Measurements from ENCODE around the gene POMC.
"Not testable (repeated sequence)": the region's sequence is repeated elsewhere in the genome, so short reads cannot be mapped to it uniquely, and the experiment has no call there.

Gene POMC

GRCh38 chr2:25168256-25169072 lies at the start of gene POMC:
Gene POMC, minus strand, starts transcription at chr2:25168580. Its CDS starts 3,808 bp downstream, at chr2:25164772.
- DNase-seq (ENCODE audit: low read depth in 2 of 2), result peak in 1 of 2 donors; percentile 26
- peak within 1 kb of the TSS; percentile 32 to 33 for H3K4me3 ChIP-seq (replicated peaks in 1 of 2; ENCODE audit: low read depth in 2 of 2, low read length in 2 of 2)
- no peak for TF ChIP-seq CTCF (IDR thresholded peaks at IDR 0.05; ENCODE audit: low read depth, low read length)

- no peak overlapping the region for H3K4me3 ChIP-seq (replicated peaks in 1 of 2; ENCODE audit: low read depth in 2 of 2, low read length in 2 of 2)
- no peak for DNase-seq (ENCODE audit: low read depth in 2 of 2)
- TF ChIP-seq CTCF (IDR thresholded peaks at IDR 0.05; ENCODE audit: low read depth, low read length), result no peak
These were observed 49.7 kb upstream of the POMC start for GRCh38 chr2:25218100-25218499.

- TF ChIP-seq CTCF (IDR thresholded peaks at IDR 0.05; ENCODE audit: low read depth, low read length), result no peak
- H3K4me3 ChIP-seq (replicated peaks in 1 of 2; ENCODE audit: low read depth in 2 of 2, low read length in 2 of 2), result peak overlapping the region; percentile 49
- peak; percentile 51 to 83 for DNase-seq (ENCODE audit: low read depth in 2 of 2)
These were observed 47.7 kb upstream of the POMC start for GRCh38 chr2:25215948-25216679.

GRCh38 chr2:25215232-25215631 lies 46.9 kb upstream of the POMC start:
- no peak for TF ChIP-seq CTCF (IDR thresholded peaks at IDR 0.05; ENCODE audit: low read depth, low read length)
- no peak overlapping the region for H3K4me3 ChIP-seq (replicated peaks in 1 of 2; ENCODE audit: low read depth in 2 of 2, low read length in 2 of 2)
- no peak for DNase-seq (ENCODE audit: low read depth in 2 of 2)

GRCh38 chr2:25213229-25213628 lies 44.8 kb upstream of the POMC start:
- DNase-seq (ENCODE audit: low read depth in 2 of 2), result no peak
- TF ChIP-seq CTCF (IDR thresholded peaks at IDR 0.05; ENCODE audit: low read depth, low read length), result no peak

GRCh38 chr2:25210923-25211322 lies 42.5 kb upstream of the POMC start:
- DNase-seq (ENCODE audit: low read depth in 2 of 2), result not testable (repeated sequence)

More at GRCh38 chr2:25213229-25213628, 44.8 kb upstream of the POMC start:
- no peak overlapping the region for H3K4me3 ChIP-seq (replicated peaks in 1 of 2; ENCODE audit: low read depth in 2 of 2, low read length in 2 of 2)

GRCh38 chr2:25207078-25207545 lies 38.7 kb upstream of the POMC start:
- H3K4me3 ChIP-seq (replicated peaks in 1 of 2; ENCODE audit: low read depth in 2 of 2, low read length in 2 of 2), result no peak overlapping the region
- DNase-seq (ENCODE audit: low read depth in 2 of 2), result no peak
- no peak for TF ChIP-seq CTCF (IDR thresholded peaks at IDR 0.05; ENCODE audit: low read depth, low read length)

More at GRCh38 chr2:25210923-25211322, 42.5 kb upstream of the POMC start:
- not testable (repeated sequence) for H3K4me3 ChIP-seq (replicated peaks in 1 of 2; ENCODE audit: low read depth in 2 of 2, low read length in 2 of 2)

Measured in cardiac fibroblast (primary cell).